H1 (cell line): ENCODE data around the gene ZNF652. TPM values are rescaled to one million over a fixed set of nuclear protein-coding genes. Genes with fewer than 3 reads are reported as not detected.

Experiments used
- ATF2 ChIP-seq: IDR thresholded peaks from 2 replicates; pipeline ENCODE4 v1.6.1; 2012; ENCODE audit warnings: low read length, inconsistent platforms
- BRCA1 ChIP-seq: IDR thresholded peaks from 2 replicates; pipeline ENCODE4 v1.6.1; 2012; ENCODE audit warnings: low read depth, low read length, improper control_type of control experiment
- CHD2 ChIP-seq: IDR thresholded peaks from 2 replicates; pipeline ENCODE4 v1.6.1; 2012; ENCODE audit warnings: low read length, improper control_type of control experiment
- CHD7 ChIP-seq: fragments of 300-600 bp; sonication (generic); IDR thresholded peaks from 2 replicates; pipeline ENCODE4 v1.7.1; 2012; ENCODE audit warnings: low read length, moderate library complexity, mild to moderate bottlenecking, inconsistent platforms; ENCODE audit not compliant: insufficient replicate concordance
- HDAC6 ChIP-seq: IDR thresholded peaks from one replicate; pipeline ENCODE4 v1.7.1; 2012; ENCODE audit warnings: low read depth, mild to moderate bottlenecking, inconsistent platforms, low read length, moderate library complexity
- JUND ChIP-seq: IDR thresholded peaks from 2 replicates; pipeline ENCODE4 v1.6.1; 2011; ENCODE audit warnings: mild to moderate bottlenecking, improper control_type of control experiment, low read length
- NRF1 ChIP-seq: IDR thresholded peaks from 2 replicates; pipeline ENCODE4 v1.6.1; 2011; ENCODE audit warnings: mild to moderate bottlenecking, low read depth, low read length, improper control_type of control experiment
- SIN3A ChIP-seq, 2 experiments: IDR thresholded peaks in 1 of 2; conservative IDR thresholded peaks in 1 of 2; 2 replicates each; pipeline ENCODE4 v1.6.1; 2011 to 2012; ENCODE audit warnings: low read length in 2 of 2, improper control_type of control experiment in 1 of 2, low read depth in 1 of 2, mild to moderate bottlenecking in 1 of 2
- SUZ12 ChIP-seq: fragments of 200-600 bp; sonication (generic); IDR thresholded peaks from 2 replicates; pipeline ENCODE4 v1.6.1; 2012; ENCODE audit warnings: mild to moderate bottlenecking, inconsistent platforms, low read length, moderate library complexity, mixed read lengths
- polyA plus RNA-seq, 7 experiments: library from polyadenylated mRNA; depleted of rRNA in 3 of 7; stranded (reverse) in 5 of 7; unstranded in 2 of 7; fragments of >200 nt in 5 of 7; fragments of 200-250 nt in 2 of 7; gene quantifications; 1 replicate in 5 of 7; 2 replicates in 1 of 7; 4 replicates in 1 of 7; pipeline versions ENCODE4 v1.2.1 to v1.2.3, GENCODE V29; 2011 to 2013; ENCODE audit warnings: missing spikeins in 2 of 7, mixed read lengths in 2 of 7
- total RNA-seq: library from RNA; stranded (reverse); fragmentation: NEBNext Ultra II Directional; extraction: Animal tissue kit (Norgen Biotek cat#: 25700); gene quantifications from 2 replicates; pipeline ENCODE4 v1.2.1, GENCODE V29; 2021

Gene ZNF652
- total and polyA plus RNA-seq, 2 of the 8 experiments (the other 6 are each of a cell fraction or from before 2014, with no cell fraction given) = 13.5 to 39.6 TPM

GRCh38 chr17:49406421-49407061 lies 44.5 kb upstream of the ZNF652 start (continued):
- TF ChIP-seq CHD7 = no peak
- TF ChIP-seq JUND = no peak
- TF ChIP-seq CHD2 = no peak
- TF ChIP-seq SUZ12 = no peak
- no peak for TF ChIP-seq NRF1
- TF ChIP-seq SIN3A (conservative IDR thresholded peaks at IDR 0.05 in 1 of 2, IDR thresholded peaks at IDR 0.05 in 1 of 2; ENCODE audit: low read depth in 1 of 2, low read length in 2 of 2) = no peak
- no peak for TF ChIP-seq BRCA1
- TF ChIP-seq HDAC6 = no peak
- no peak for TF ChIP-seq ATF2
